GM18499 (cell line): Measurements from ENCODE around the gene NT5DC4.

Experiments
- ATAC-seq: cut with Tn5 transposase; IDR thresholded peaks from one replicate; pipeline ENCODE4 v1.9.1; 2021; ENCODE audit warnings: moderate number of reproducible peaks; ENCODE audit not compliant: insufficient read depth, unreplicated experiment

The NT5DC4 gene

GRCh38 chr2:112749755-112750559 is 29.1 kb downstream of the NT5DC4 start:
- ATAC-seq = no peak

- ATAC-seq = no peak
Measured at GRCh38 chr2:112750560-112750843, 29.7 kb downstream of the NT5DC4 start.

- ATAC-seq = no peak
Measured at GRCh38 chr2:112751451-112752197, 30.8 kb downstream of the NT5DC4 start.

- no peak for ATAC-seq
Measured at GRCh38 chr2:112752667-112753066, 31.8 kb downstream of the NT5DC4 start.

GRCh38 chr2:112754564-112754963 is 33.7 kb downstream of the NT5DC4 start:
- no peak for ATAC-seq

GRCh38 chr2:112755444-112755843 is 34.6 kb downstream of the NT5DC4 start:
- no peak for ATAC-seq

GRCh38 chr2:112756207-112756606 is 35.4 kb downstream of the NT5DC4 start:
- ATAC-seq = no peak

- no peak for ATAC-seq
Measured at GRCh38 chr2:112757265-112757664, 36.4 kb downstream of the NT5DC4 start.

- ATAC-seq = no peak
Measured at GRCh38 chr2:112758711-112759110, 37.9 kb downstream of the NT5DC4 start.

- ATAC-seq = no peak
Measured at GRCh38 chr2:112760149-112760548, 39.3 kb downstream of the NT5DC4 start.

GRCh38 chr2:112762276-112762675 is 41.5 kb downstream of the NT5DC4 start:
- ATAC-seq = no peak

GRCh38 chr2:112764071-112765044 is 43.5 kb downstream of the NT5DC4 start, which contains the start of gene CKAP2L:
Gene CKAP2L, minus strand, starts transcription at chr2:112764609. Its CDS starts 11 bp downstream, at chr2:112764598.
- ATAC-seq = peak; percentile 93

- ATAC-seq = no peak
Measured at GRCh38 chr2:112765251-112765650, 44.4 kb downstream of the NT5DC4 start.

- no peak for ATAC-seq
Measured at GRCh38 chr2:112767693-112768330, 47.0 kb downstream of the NT5DC4 start.

GRCh38 chr2:112768432-112768831 is 47.6 kb downstream of the NT5DC4 start:
- no peak for ATAC-seq

GRCh38 chr2:112772322-112772721 is 51.5 kb downstream of the NT5DC4 start:
- no peak for ATAC-seq

- ATAC-seq = no peak
Measured at GRCh38 chr2:112772911-112773475, 52.2 kb downstream of the NT5DC4 start.

GRCh38 chr2:112773556-112773955 is 52.7 kb downstream of the NT5DC4 start:
- no peak for ATAC-seq

GRCh38 chr2:112774536-112775285 is 53.9 kb downstream of the NT5DC4 start:
- ATAC-seq = no peak
